GM18517 (cell line): ENCODE data around the gene S100A7.
"Not testable (repeated sequence)": the region's sequence is repeated elsewhere in the genome, so short reads cannot be mapped to it uniquely, and the experiment has no call there.

Experiments
- ATAC-seq: cut with Tn5 transposase; IDR thresholded peaks from one replicate; pipeline ENCODE4 v1.9.1; 2021; ENCODE audit warnings: mild to moderate bottlenecking, moderate library complexity; ENCODE audit not compliant: unreplicated experiment

Gene S100A7

DNA sequence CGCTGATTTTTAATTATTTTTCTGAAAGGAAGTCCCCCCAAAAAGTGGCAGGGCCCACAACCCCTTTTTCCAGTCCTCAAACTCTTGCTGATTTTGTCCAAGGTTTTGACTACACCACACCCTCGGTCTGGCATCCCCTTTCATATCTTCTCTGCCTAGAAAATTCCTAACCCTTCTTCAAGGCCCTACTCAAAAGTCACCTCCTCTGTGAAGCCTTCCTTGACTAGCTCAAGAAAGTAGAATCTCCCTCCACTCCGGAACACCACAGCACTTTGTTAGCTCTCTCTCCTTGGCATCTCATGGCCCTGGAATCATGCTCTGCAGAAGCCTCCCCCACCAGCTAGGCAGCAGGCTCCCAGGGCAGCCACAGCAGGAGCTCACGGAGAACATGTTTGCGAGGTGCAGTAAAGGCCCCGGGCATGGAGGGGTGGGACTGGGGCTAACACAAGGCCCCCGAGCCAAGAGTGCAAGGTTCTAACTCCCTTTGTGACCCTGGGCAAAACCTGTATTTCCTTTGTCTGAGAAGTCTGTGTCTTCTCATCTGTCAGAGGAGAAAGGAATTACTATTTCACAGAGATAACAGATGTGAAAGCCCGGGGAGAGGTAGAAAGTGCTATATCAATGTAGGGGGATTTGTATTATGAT is 17.7 kb upstream of the S100A7 start:
- no peak for ATAC-seq

DNA sequence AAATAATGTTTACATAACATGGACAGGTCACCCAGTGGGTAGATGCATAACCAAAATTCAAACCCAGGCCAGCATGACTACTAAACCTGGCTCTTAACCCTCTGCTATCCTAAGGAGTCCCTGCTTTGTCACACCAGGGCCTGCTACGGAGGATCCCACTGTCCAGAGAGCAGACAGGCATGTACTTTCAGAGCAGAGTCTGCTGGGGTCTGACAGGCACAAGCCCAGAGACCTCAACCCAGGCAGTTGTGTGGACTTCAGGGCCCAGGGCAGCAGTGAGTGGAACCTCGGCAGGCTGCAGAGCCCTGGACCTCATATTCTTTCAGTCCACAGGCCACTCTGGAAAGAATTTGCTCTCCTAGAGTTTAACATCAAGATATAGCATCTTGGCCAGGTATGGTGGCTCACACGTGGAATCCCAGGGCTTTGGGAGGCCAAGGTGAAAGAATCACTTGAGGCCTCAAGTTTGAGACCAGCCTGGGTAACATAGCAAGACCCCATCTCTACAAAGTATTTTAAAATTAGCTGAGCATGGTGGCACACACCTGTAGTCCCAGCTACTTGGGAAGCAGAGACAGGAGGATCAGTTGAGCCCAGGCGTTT is 16.1 kb upstream of the S100A7 start:
- ATAC-seq, result no peak

DNA sequence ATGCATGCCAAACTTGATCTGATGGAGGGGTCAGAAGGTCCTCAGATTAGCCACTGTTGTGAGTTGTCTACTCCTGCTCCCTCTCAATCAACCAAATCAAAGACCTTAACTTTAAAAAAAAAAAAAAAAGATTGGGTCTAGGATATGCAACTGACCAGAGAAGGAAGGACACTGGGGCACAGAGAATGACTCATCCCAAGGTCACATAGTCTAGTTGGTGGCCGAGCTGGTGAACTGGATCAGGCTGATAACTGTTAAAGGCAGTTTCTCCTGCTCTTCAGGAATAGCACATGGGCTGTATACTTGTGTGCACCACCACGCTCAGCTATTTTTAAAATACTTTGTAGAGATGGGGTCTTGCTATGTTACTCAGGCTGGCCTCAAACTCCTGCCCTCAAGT is 14.8 kb upstream of the S100A7 start:
- ATAC-seq, result no peak

DNA sequence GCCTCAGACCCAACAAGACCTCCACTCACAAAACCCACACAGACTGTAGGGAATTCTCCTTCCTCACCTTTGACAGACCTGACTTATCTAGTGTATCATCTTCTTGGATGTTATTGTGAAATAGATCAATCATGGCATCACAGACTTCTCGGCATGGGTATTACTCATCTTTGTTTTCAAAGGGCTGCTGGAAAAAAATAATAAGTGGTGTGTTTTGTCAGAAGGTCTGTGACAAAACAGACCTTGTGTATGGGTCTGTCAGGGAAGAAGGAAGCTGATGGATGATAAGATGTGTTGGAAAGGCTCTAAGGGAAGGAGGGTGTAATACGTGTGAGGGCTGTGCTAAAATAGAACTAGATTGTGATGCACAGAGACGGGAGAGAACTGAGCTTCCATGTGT is 13.9 kb upstream of the S100A7 start:
- ATAC-seq, result no peak

DNA sequence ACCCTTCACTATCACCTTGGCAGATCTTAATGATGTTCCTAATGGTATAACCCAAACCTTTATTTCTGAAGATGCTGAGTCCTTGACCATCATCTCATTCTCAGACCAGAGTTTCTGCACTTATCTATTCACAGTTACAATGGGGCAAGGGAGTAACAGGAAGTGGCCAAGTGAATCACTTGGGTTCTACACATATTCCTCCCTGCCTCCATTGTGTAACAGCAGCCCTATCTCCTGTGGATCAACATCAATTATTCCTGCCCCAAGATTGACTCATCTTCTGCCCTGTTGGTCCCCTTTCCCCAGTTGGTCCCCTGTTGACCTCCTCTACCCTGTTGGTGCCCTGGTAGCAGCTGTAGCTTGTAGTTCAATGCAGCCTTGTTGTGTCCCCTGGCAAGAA is 10.3 kb upstream of the S100A7 start:
- no peak for ATAC-seq

DNA sequence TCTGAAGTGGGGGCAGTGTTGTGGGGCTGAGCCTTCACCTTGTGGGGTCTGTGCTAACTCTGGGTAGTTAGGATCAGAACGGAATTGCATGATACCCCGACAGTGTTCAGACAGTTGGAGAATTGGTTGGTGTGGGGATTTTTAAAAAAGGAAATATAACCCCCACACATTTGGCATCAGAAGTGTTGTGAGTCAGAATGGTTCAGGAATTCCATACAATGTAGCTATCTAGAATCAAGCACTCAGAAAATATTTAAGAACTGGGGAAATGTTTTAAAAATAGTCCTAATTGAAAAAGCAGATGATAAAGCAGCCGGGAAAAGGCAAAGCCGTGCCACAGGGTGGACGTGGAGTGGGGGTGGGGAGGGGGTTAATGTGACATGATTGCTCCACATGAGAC is 6.5 kb upstream of the S100A7 start:
- ATAC-seq, result no peak

DNA sequence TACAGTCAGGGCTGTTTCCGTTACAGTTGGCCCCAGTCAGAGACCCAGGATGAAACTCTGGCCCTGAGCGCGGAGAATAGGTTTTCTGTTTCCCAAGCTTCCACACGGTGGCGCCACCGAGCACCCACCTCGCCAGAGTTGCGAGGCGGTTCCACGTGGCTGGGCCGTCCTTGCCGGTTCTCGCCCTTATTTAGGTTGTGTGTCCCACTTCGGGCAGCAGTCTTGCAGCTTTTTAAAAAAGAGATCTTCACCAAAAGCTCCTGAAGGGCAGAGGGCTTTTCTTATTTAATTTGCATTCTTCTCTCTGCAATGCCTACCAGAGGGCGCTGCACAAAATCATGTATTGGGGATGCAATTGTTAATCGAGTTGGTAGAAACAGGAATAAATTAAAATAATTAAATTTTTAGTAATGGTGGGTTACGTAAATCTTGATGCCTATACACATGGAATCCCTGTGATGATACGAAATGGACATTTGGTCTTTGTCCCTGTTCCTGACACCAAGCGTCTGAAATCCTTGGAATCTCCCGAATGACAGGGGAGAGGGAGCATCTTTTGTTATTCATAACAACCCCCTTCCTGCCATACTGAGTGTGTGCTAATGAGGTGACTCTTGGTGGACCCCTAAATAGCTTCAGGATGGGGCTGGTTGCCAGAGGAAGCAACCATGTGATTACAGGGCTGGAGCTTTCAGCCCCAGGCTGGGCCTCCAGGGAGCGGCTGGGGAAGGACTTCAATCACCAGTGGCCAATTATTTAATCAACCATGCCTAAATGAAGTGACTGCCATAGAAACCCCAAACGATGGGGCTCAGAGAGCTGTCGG is 5.6 kb upstream of the S100A7 start:
- ATAC-seq, result no peak

DNA sequence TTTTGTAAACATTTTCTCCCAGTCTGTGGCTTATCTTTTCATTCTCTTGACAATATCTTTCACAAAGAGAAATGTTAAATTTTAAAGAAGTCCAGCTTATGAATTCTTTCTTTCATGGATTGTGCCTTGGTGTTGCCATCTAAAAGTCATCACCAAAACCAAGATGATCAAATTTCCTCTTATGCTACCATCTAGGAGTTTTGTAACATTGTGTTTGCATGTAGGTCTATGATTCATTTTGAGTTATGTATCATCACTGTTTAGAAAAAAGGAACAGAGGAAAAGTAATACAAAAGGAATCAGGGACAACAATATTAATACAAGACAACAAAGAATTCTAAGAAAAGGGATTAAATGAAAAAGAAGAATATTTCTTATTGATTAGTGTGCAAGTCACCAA is 2.3 kb upstream of the S100A7 start:
- not testable (repeated sequence) for ATAC-seq

DNA sequence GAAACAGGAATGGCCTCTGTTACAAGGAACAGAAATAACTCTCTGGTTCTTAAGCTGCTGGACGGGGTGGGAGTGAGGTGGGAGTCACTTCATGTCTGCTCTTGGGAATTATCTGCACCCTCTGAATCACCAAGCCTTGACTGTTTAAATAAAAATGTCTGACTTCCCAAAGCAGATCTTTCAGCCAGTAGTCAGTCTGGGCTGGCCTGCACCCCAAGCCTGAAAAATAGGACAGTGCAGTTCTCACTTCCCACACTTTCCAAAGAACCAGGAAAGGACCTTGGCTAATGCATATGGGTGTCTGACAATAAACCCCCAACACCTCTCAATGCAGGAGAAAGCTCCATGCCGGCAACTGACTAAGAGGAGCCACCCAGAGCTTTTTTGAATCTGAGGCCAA is 796 bp downstream of the S100A7 start:
- no peak for ATAC-seq

DNA sequence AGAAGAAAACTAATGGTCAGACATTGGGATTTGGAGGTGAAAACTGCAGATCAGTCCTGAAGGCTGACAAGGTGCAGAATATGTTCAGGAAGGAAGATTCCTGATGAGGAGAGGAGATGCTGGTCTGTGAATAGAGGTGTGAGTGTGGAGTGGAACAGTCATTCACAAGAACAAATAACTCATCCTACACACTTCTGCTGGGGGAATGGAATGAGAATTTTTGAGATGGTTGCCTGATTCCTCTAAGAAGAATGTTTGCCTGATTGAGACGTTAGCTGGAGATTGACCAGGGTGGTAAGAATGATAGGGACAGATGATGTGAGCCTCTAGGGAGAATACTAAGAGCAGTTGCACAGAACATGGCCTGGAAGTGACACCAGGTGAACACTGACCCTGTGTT is 4.1 kb downstream of the S100A7 start:
- no peak for ATAC-seq

DNA sequence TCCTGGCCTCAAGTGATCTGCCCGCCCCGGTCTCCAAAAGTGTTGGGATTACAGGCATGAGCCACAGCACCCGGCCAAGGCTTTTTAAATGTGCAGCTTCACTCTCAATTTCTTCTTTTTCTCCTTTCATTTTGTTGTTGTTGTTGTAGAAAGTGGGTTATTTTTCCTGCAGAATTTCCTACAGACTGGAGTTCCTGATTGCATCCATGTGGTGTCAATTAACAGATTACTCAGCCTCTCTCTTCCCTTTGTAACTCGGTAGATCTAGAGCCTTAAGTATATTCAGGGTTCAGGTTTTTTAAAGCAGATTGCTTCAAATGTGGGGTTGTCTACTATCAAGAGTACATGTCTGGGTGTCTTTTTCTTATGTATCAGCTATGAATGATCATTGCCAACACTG is 11.6 kb downstream of the S100A7 start:
- not testable (repeated sequence) for ATAC-seq

DNA sequence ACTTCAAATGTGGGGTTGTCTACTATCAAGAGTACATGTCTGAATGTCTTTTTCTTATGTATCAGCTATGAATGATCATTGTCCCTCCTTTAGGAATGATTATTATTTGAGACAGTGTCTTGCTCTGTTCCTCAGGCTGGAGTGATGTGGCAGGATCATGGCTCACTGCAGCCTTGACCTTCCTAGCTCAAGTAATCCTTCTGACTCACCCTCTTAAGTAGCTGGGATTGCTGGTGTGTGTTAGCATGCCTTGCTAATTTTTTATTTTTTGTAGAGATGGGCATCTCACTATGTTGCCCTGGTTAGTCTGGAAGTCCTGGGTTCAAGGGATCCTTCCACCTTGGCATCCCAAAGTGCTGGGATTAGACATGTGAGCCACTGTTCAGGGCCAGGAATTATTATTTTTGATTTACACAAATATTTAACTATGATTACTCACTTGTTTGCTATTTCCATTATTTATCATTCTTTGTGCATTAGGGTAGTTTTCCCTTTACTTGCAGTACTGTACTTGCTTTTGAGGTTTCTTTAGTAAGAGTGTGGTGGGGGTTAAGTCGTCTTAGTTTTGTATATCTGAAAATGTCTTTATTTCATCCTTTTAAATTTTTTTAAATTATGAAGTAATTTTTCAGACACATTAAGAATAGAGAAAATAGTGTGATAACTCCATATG is 12.8 kb downstream of the S100A7 start:
- ATAC-seq, result no peak

DNA sequence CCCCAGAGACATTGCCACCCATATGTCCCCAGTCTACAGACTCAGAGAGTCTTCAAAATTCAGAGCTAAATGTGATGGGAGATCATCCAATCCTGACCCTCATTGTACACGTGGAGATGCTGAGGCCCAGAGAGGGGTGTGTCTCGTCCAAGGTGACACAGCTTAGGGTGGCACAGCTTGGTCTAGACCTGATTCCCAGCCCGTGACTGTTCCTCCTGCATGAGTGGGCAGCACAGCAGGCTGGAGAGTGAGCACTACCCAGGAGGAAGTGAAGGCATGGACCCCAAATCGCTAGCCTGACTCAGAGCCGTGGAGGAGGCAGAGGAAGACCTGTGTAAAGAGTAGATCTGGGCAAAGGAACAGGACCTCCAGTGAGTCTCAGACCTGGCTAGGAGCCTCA is 16.4 kb downstream of the S100A7 start:
- ATAC-seq, result no peak

DNA sequence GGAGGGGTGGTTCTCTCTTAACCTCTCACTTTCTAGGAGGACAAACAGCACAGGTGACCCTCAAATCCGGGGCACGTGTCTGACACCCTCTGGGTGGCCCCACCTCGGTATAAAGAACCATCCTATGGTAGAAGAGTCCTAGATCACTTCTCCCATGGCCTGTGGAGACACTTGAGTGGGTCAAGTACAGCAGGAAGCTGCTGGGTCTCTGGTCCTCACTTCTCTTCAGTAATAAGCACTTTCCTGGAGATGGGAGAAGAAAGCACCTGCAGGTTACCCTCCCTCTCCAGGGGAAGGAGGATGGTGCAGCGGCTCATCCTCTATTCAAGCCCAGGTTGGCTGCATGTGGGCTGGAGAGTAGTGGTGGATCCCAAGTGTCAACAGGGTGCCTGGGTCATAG is 17.0 kb downstream of the S100A7 start:
- ATAC-seq, result no peak

DNA sequence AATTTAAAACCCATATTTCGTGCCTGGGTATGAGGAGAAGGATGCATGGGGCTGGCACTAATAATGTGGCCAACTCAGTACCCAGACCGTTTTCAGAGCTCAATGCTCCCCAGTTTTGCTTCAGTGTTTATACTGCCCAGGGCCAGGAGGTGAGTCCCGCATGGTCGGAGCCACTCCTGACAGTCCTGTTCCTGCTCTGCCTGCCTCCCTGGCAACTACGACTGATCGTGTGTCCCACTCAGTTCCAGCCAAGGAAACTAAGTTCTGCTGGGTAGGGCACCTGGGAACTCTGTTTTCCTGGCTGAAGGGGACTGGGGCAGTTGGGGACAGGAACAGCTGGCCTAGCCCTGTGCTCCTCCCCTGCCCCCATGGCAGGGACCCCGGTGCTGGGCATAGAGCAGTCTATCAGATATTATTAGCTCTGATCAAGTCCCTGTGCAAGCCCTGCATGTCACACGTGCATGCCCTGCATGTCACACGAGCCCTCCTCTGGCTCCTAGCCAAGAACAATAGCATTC is 19.2 kb downstream of the S100A7 start:
- ATAC-seq, result no peak

DNA sequence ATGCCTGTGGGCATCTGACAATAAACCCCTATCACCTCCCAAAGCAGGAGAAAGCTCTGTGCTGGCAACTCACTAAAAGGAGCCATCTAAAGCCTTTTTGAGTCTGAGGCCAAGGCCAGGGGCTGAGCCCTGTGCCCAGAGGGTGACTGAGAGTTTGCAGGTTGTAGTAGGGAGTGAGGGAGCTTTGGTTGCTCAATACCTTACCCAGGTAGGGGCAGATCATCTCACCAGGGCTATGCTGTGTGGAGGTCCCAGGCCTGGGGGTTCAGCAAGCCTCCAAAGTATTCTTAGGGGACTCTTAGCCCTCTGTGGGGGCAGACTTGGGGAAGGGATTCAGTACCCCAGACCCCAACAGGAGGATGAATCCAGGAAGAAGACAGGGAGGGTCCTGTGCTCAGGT is 21.2 kb downstream of the S100A7 start:
- no peak for ATAC-seq

DNA sequence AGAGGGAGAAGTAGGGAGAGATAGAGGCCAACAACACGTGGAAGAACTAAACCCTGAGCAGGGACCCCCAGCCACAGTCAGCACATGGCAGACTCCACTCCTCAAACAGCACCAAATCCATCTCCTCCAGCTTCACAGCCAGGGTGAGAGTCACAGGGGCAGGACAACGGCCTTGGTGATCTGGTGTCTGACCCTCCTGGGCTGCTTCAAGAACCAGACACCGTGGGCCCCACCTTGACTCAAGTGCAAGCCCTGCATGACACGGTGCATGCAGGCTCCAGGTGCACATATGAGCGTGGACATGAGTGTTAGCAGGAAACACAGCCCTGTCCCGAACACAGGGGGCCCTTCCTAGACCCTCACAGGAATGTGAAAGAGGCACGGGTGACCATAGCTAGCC is 21.9 kb downstream of the S100A7 start:
- no peak for ATAC-seq

DNA sequence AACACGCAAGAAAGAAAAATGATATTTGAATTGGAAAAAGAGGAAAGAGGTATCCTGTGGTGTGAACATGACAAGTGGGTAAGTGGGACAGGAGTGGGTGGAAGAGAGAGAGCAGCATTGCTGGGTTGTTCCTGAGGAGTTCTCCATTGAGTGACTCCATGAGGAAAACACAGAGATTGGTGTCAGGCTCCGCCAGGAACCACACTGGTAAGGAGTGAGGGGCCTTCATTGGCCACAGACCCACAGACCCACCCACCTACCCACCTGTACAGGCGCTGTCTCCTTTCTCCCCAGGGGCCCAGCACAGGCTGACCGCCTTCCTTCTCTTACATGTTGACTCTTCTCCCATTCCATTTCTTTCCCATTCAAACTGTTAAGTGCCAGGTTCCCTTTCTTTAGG is 23.2 kb downstream of the S100A7 start:
- ATAC-seq, result no peak

DNA sequence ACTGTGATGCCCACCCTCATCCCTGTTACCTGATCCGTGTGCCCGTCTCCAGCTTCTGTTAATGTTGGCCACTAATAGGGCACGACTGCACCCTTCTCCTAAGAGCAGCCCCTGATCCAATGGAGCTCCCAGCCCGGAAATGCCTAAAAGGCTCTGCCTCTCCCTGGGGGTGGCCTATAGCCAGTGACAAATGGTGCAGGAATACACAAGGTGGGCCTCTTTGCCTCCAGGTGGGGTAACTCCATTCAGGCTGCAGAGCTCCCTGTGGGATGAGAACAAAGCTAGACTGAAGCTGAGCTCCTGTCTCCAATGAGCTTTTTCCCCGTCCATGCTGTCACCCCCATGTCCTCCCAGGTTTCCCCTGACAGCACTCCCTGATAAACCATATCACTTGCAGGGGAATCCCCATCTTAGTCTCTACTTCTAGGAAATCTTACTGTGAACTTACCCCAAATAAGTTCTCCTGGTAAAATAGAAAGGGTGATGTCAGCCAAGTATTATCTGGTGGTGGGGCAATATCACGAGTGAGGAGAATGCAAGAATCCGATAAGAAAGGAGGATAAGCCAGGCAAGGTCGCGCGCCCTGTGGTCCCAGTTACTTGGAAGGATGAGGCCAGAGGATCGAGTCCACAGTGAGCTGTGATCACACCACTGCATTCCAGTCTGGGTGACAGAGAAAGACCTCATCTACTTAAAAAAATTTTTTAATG is 25.6 kb downstream of the S100A7 start:
- no peak for ATAC-seq

DNA sequence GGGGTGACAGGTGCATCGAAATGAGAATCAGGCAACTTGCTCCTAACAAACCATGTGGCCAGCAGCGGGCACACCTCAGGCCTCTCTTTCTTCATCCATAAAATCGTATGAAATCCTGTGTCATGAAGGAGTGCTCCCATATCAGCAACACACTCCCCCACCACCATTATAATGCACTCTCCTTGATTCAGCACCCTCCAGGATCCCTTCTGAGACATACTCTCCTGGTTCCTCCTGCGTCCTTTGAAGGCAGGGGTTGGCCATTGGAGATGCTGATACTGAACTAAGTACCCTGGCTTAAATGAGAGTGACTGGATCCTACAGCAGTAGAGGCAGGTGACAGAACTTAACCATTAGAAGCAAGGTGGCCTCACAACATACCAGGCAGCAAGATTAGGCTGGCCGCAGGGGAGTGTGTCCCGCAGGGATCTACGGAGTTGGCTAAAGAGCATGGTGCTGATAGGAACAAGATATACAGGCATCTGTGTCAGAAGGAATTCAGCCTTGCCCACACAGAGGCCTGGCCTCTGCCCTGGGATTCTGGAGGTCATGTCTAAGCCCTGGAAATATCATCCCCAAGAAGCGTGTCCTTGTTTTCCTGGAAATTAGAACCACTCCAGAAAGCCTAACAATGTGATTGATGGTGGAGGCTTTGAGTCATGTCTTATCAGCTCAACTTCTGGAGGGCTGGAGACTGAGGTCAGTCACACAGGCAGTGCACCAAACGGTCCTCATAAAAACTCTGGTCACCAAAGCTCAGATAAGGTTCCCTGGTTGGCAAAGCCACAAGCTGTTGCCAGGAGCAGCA is 27.4 kb downstream of the S100A7 start:
- no peak for ATAC-seq
